Astrocyte of the spinal cord (primary cell): ENCODE measurements around the gene HIC1.

Experiments
- DNase-seq: peaks from one replicate; pipeline ENCODE4 v3.0.0; 2011; ENCODE audit warnings: low read depth, low spot score
- H3K4me3 ChIP-seq: 2 replicates; pipeline ENCODE4 v1.5.1; 2011; ENCODE audit warnings: low read depth, mild to moderate bottlenecking, low read length, moderate library complexity
- in situ Hi-C: cut with HindIII; loops from 2 replicates; pipeline ENCODE4 v1.10.0; 2017; ENCODE audit warnings: low sequenced_read_pairs
- TF ChIP-seq, protein P1 (sequence below): IDR thresholded peaks from 2 replicates; pipeline ENCODE4 v1.5.1; 2012; ENCODE audit warnings: low read depth, mild to moderate bottlenecking, low read length, inconsistent platforms

HIC1 gene

DNA sequence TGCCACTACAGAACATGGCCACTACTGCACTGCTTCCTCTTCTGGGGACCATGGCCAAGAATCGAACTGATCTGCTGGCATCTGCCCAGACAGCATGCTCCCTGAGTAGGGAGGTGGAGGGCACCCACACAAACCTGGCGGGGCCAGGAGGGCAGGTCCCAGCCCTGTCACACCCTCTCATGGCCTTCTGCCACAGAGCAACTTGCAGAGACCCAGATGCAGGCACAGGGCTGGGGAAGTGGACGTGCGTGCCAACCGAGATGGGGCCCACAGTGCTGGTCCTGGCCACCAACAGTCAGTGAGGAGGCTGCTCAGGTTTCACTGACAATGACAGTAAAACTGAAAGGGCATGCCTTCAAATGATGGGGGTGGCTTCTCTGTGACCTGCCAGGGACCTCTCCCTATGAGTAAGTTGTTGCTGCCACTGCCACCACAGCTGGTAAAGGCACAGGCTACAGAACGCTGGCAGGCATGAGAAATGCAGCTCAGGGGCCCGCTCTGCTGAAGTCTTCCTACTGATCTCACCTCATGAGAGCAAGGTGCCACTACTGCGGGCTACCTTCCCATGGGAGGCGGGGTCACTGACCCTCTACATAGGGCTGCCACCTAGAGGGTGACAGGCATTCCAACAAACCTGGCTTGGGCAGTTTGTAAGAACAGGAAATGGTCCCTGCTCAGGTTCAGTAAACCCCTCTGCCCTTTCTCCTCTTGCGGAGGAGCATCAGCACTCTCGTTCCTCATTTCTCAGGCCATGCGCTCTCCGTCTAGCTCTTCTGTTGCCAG is 15.5 kb downstream of the HIC1 start:
- TF ChIP-seq, protein P1, sequence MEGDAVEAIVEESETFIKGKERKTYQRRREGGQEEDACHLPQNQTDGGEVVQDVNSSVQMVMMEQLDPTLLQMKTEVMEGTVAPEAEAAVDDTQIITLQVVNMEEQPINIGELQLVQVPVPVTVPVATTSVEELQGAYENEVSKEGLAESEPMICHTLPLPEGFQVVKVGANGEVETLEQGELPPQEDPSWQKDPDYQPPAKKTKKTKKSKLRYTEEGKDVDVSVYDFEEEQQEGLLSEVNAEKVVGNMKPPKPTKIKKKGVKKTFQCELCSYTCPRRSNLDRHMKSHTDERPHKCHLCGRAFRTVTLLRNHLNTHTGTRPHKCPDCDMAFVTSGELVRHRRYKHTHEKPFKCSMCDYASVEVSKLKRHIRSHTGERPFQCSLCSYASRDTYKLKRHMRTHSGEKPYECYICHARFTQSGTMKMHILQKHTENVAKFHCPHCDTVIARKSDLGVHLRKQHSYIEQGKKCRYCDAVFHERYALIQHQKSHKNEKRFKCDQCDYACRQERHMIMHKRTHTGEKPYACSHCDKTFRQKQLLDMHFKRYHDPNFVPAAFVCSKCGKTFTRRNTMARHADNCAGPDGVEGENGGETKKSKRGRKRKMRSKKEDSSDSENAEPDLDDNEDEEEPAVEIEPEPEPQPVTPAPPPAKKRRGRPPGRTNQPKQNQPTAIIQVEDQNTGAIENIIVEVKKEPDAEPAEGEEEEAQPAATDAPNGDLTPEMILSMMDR: no peak
- no peak for DNase-seq
- in situ Hi-C loops: no loop called here
- no peak overlapping the region for H3K4me3 ChIP-seq

DNA sequence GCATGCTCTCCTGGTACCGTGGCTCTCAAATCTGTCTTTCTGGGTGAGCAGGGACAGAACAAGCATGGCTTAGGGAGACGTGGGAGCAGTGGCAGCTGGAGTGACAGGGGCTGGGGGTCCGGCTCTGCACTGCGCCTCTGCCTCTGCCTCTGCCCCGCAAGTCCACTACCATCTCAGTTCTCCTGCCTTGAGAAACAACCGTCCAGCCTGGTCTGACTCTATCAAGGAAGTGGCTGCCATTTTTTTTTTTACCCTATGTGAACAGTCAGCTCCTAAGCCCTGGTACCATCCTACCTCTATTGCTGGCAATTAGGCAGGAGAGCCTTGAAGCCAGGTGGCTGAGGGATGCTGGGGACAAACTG is 16.1 kb downstream of the HIC1 start:
- TF ChIP-seq, protein P1: no peak
- no peak for DNase-seq
- H3K4me3 ChIP-seq: no peak overlapping the region
- in situ Hi-C loops: no loop called here

DNA sequence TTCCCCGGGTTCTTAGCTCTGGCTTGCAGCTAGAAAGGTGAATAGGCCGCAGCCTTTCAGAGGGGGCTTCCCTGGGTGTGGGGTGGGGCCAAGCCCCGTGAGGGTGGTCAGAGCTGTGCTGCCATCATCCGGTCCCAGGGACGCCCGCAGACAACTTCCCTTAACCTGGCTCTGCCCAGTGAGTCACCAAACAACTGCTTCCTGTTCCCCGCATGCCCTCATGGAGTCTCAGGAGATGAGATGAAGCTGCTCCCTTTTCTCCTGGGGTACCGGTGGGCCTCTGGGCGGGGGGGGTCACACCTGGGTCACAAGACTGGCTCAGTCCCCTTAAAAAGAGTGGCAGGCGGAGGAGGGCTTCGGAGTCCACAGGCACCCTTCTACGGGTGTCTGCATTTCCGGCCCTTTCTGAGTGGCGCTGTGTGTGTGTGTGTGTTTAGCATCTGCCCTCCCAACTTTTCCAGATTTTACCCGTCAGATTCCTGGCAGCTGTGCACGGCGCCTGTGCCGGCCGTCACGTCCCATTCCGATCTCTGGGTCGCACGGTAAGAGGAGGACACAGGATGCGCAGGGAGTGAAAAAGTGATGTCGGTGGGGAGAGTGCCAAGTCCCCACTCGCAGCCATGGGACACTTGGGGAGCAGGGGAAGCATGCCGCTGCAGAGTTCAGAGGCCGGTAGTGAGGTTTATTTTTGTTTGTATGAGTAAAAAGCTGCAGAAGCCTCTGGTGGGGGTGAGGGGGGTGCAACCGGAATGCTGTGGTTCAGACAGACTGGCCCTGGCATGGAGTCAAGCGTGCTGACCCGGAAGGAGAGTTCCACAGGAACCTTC is 16.8 kb downstream of the HIC1 start:
- TF ChIP-seq, protein P1: no peak
- peak; percentile 78 for DNase-seq
- in situ Hi-C loops: no loop called here
- H3K4me3 ChIP-seq: no peak overlapping the region

DNA sequence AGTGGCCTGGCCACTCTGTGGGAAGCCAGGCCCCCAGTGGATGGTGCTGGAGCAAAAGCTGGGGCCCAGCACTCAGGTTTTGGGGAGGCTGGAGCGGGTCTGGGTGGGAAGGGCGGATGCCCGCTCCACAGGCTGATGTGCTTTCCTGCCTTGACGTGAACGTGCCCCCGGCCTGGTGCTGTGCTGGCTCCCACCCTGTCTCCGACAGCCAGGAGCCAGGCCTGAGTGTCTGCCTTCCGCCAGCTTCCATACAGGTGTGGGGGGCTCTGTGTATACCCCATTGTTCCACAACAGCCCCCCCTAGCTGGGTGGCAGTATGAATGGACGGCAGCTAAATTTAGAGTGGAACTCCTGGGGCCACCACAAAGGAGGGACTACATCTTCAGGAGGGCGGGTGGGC is 20.0 kb downstream of the HIC1 start:
- DNase-seq: no peak
- TF ChIP-seq, protein P1: no peak
- no peak overlapping the region for H3K4me3 ChIP-seq
- in situ Hi-C loops: no loop called here

DNA sequence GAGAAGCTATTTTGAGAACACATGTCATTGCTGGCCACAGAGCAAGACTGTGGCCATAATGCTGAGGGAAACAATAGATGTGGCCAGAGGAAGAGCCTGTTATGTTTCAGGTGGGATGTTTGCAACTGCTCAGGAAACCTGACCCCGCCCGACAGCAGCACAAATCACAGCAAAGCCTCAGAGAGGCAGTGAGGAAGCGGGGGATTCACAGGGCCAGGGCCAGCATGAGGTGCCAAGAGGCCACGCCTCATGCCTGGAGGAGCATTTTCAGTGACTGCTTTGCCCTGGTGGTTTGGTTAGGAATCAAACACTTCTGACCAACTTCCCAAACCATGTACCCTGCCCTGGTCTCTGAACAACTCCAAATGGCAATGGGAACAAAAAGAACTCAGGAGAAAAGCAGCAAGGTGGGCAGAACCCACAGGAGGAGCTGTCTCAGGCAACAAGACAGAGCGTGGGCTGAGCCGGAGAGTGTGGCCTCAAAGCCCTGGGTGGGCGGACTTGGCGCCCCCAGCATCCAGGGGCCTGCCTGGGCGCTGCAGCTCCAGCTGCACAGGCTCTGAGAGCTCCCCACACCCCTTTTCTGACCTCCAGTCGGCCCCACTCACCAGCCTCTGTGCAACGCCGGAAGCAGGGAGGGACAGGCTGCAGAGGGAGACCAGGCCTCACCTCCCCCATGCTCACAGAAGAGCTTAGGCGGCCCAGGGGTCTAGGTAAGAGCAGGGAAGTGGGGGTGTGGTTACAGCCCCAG is 20.6 kb downstream of the HIC1 start:
- H3K4me3 ChIP-seq: no peak overlapping the region
- DNase-seq: no peak
- in situ Hi-C loops: no loop called here
- TF ChIP-seq, protein P1: peak; percentile 4
